LNCaP clone FGC (cell line): ENCODE measurements around the gene DYDC2.

ENCODE experiments used
- DNase-seq: peaks from one replicate; pipeline ENCODE4 v3.0.0-alpha.2; 2011; ENCODE audit warnings: low read depth
- H3K4me3 ChIP-seq: 2 replicates; pipeline ENCODE4 v1.5.1; 2011; ENCODE audit warnings: mild to moderate bottlenecking, low read depth, low read length, control low read depth
- CTCF ChIP-seq: IDR thresholded peaks from 2 replicates; pipeline ENCODE4 v1.5.1; 2012; ENCODE audit warnings: mild to moderate bottlenecking; ENCODE audit not compliant: control insufficient read depth, insufficient read depth; ENCODE audit errors: extremely low read depth

Gene DYDC2

DNA sequence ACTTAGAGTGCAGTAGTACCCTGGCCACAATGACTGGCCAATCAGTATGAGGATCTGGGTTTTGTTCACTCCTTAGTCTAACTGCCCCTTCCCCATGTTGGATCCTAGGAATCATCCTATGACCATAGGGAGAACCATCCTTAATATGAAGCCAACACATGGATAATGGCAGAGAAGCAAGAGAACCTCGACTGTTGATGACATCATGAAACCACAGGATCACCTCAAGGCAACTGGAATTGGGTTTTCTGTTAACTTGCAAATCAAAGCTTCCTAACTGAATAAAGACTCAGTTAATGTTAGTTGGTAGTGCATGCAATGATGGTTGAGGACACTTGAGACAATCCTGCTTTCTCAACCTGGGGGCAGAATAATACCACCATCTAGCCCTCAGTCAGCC, 48.5 kb downstream of the DYDC2 start:
- no peak for DNase-seq
- TF ChIP-seq CTCF, result no peak
- no peak overlapping the region for H3K4me3 ChIP-seq

DNA sequence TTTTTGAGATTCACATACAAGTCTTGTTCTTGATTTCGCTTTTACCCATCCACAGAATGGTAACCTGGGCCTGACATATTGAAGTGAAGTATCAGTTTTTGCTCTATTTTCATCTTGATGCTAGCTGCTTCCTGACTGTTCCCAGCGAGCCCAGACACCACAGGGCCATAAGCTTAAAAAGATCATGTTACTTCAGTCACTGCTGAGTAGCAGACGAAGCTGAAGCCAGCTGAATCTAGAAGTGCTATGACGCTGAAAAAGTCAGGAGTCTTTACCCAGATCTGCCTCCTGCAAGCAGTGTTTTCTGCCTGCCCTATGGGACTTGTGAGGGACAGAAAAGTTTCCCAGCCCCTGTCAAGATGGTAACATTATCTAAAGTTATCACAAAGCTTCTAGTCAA, 49.0 kb downstream of the DYDC2 start:
- TF ChIP-seq CTCF, result no peak
- DNase-seq, result no peak
- H3K4me3 ChIP-seq, result no peak overlapping the region

- DNase-seq, result no peak
- no peak for TF ChIP-seq CTCF
- no peak overlapping the region for H3K4me3 ChIP-seq
Observed at GRCh38 chr10:80406204-80406603, 49.6 kb downstream of the DYDC2 start.

DNA sequence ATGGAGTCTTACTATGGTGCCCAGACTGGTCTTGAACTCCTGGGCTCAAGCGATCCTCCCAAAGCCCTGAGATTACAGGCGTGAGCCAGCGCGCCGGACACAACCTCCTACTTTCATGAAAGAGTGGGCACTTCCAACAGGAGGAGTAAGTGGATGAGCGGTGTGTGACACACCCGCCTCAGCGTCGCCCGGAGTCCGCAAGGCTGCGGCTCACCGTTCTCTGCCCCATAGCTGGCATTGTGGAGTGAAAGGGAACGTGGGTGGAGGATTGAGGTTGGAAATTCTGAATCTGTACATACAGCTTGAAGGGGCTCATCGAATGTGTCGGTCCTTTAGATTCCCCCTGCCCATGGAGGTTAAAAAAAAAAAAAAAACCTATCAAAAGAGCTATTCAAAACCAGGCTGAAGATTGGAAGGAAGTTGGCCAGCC, 51.2 kb downstream of the DYDC2 start:
- no peak for DNase-seq
- TF ChIP-seq CTCF, result no peak
- peak overlapping the region; percentile 43 for H3K4me3 ChIP-seq

- no peak for DNase-seq
- peak within 1 kb of the TSS; percentile 43 for H3K4me3 ChIP-seq
- no peak for TF ChIP-seq CTCF
Observed at GRCh38 chr10:80408242-80409101, 51.9 kb downstream of the DYDC2 start, which contains the start of gene PRXL2A. Gene PRXL2A, plus strand, starts transcription at chr10:80408551. Its CDS starts 11,917 bp downstream, at chr10:80420468.

- no peak for TF ChIP-seq CTCF
- DNase-seq, result no peak
Observed at GRCh38 chr10:80409121-80409520, 52.5 kb downstream of the DYDC2 start.

More at GRCh38 chr10:80409121-80409520, 52.5 kb downstream of the DYDC2 start:
- peak overlapping the region; percentile 43 for H3K4me3 ChIP-seq
